HUES48 (cell line): ENCODE data around the gene CCNE1.

Source experiments
- H3K27ac ChIP-seq: one replicate; pipeline ENCODE4 v1.7.0; 2013; ENCODE audit warnings: low read depth, low read length, inconsistent platforms
- H3K27me3 ChIP-seq: 2 replicates; pipeline ENCODE4 v1.6.1; 2013; ENCODE audit warnings: mild to moderate bottlenecking, low read length; ENCODE audit not compliant: control insufficient read depth, insufficient read depth
- H3K36me3 ChIP-seq: 2 replicates; pipeline ENCODE4 v1.6.1; 2013; ENCODE audit warnings: low read length; ENCODE audit not compliant: control insufficient read depth, insufficient read depth
- H3K4me1 ChIP-seq: 2 replicates; pipeline ENCODE4 v1.6.1; 2013; ENCODE audit warnings: mild to moderate bottlenecking, low read length; ENCODE audit not compliant: control insufficient read depth, insufficient read depth
- H3K4me3 ChIP-seq: 2 replicates; pipeline ENCODE4 v1.5.1; 2013; ENCODE audit warnings: mild to moderate bottlenecking, low read depth, low read length
- H3K9ac ChIP-seq: 2 replicates; pipeline ENCODE4 v1.6.1; 2013; ENCODE audit warnings: mild to moderate bottlenecking, low read depth, low read length, moderate library complexity
- H3K9me3 ChIP-seq: 2 replicates; pipeline ENCODE4 v1.6.1; 2013; ENCODE audit warnings: low read length; ENCODE audit not compliant: control insufficient read depth, insufficient read depth

The CCNE1 gene

DNA sequence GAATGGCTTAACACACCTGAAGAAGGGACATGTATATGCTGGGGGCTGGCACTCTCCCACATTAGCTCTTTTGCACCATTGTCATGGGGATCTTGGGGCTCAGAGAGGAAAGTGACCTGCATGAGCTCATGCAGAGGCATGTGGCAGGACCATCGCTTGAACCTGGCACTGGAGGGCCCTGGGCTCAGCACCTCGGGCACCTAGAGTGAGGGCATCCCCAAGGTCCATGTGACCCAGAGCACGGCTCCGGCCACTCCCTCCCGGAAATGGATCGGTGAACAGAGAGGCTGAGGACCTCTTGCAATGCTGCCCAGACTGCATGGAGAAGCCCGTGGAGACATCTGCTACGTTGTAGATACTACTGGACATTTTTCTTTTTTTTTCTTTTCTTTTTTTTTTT is 38.6 kb upstream of the CCNE1 start:
- Histone ChIP-seq H3K4me1 (peaks cover 3% of the 10 kb centered on the region; the same call in 1 of the 2 replicates), H3K9me3 (no peaks in the 10 kb centered on the region), H3K27ac (no peak overlapping the region), H3K27me3 (no peaks in the 10 kb centered on the region), H3K9ac (no peak overlapping the region), H3K4me3 (no peak overlapping the region), H3K36me3 (no peaks in the 10 kb centered on the region)

GRCh38 chr19:29774126-29774525 is 37.7 kb upstream of the CCNE1 start:
- H3K4me3 ChIP-seq: no peak overlapping the region
- no peaks in the 10 kb centered on the region for H3K27me3 ChIP-seq
- no peak overlapping the region for H3K9ac ChIP-seq
- no peak overlapping the region for H3K27ac ChIP-seq
- no peaks in the 10 kb centered on the region for H3K36me3 ChIP-seq
- peaks cover 3% of the 10 kb centered on the region; the same call in 1 of the 2 replicates for H3K4me1 ChIP-seq
- no peaks in the 10 kb centered on the region for H3K9me3 ChIP-seq

DNA sequence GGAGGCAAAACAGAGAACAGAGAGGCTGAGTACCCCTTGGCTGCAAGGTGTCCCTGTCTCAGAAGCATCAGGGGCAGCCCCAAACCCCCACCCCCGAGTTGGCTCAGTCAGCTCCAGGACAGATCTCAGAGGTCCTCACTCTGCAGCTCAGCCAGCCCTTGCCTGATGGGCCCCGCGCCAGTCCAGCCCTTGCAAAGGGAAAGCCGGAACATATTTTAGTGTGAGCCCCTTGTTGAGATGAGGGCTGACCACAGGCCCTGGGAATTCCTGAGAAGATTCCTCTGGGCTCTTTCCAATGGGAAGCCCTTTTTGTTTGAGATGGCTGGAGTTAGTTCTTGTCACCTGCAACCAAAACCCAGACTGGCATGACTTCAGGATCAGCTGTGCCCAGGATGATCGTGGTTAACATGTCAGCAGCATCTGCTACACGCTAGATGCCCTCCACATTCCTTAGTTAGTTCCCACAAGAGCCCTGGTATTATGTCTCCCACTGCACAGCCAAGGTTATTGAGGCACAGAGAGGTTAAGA is 33.9 kb upstream of the CCNE1 start:
- H3K27me3 ChIP-seq: no peaks in the 10 kb centered on the region

GRCh38 chr19:29779921-29780320 is 31.9 kb upstream of the CCNE1 start:
- Histone ChIP-seq H3K4me1 (no peaks in the 10 kb centered on the region; the same call in 1 of the 2 replicates), H3K36me3 (no peaks in the 10 kb centered on the region), H3K9me3 (no peaks in the 10 kb centered on the region), H3K4me3 (no peak overlapping the region), H3K27ac (no peak overlapping the region), H3K9ac (no peak overlapping the region), H3K27me3 (no peaks in the 10 kb centered on the region)

More for the DNA sequence above, 33.9 kb upstream of the CCNE1 start:
- Histone ChIP-seq H3K27ac (no peak overlapping the region), H3K4me3 (no peak overlapping the region), H3K9ac (no peak overlapping the region), H3K9me3 (no peaks in the 10 kb centered on the region), H3K36me3 (no peaks in the 10 kb centered on the region), H3K4me1 (no peaks in the 10 kb centered on the region; the same call in 1 of the 2 replicates)

DNA sequence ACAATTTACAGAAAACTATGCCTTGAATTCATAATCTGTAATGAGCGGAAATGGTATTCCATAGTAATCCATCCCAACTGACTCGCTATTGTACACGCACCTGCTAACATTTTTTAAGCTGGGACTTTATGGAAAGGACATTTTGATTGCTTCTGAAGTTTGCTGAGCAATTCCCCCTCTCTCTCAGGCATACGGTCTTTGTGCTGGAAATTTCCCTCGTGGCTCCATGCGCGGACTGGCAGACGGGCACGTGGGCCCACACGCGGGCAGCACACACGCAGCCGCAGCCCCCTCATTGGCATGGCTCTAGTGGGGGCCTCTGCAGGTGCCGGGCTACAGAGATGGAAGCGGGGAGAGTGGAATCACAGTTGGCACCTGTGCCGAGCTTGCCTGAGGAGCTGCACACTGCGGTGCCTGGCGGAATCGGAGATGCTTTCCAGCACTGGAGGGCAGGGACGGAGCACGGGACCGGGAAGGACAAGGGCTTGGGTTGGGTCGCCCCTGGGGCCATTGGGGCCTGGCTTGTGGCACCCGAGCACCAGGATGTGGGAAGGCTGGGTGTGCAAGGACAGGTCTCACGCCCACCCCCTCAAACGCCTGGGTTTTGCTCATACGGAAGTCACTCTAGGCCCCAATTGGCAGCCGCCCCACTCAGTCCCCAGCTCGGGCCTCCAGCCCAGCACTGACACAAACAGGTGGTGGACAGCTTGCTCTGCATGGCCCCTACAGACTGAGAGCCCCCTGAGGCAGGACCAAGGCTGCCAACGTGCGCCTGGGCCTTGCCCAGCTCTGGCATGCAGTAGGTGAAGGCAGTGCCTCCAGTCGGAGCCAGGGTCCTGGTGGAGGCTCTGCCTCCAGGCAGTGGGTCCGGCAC is 30.2 kb upstream of the CCNE1 start:
- H3K9ac ChIP-seq: no peak overlapping the region
- H3K9me3 ChIP-seq: no peaks in the 10 kb centered on the region
- H3K27me3 ChIP-seq: no peaks in the 10 kb centered on the region
- no peaks in the 10 kb centered on the region for H3K36me3 ChIP-seq
- H3K4me3 ChIP-seq: no peak overlapping the region
- H3K27ac ChIP-seq: no peak overlapping the region
- no peaks in the 10 kb centered on the region for H3K4me1 ChIP-seq

- Histone ChIP-seq H3K27me3 (no peaks in the 10 kb centered on the region), H3K36me3 (no peaks in the 10 kb centered on the region), H3K27ac (no peak overlapping the region), H3K9me3 (no peaks in the 10 kb centered on the region), H3K4me3 (no peak overlapping the region), H3K4me1 (no peaks in the 10 kb centered on the region), H3K9ac (no peak overlapping the region)
These were observed 29.6 kb upstream of the CCNE1 start for GRCh38 chr19:29782260-29782580.

DNA sequence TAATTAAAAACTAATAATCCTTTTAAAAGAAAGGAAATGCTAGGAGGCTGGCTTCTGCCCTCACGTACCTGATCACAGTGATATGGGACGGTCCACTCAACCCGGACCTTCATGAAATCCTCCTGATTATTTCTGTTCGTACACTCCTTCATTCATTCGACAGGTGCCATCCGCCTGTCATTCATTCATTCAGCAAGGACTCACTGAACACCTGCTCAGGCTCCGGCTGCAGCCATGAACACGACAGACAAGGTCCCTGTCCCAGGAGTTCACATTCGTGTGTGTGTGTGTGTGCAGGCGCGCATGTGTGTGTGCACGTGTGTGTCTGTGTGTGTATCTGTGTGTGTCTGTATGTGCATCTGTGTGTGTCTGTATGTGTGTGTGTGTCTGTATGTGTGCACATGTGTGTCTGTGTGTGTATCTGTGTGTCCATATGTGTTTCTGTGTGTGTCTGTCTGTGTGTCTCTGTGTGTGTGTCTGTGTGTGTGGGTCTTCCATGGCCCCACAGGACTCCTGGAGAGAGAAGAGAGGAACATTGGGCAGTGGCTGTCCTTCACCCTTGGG is 28.1 kb upstream of the CCNE1 start:
- Histone ChIP-seq H3K27ac (no peak overlapping the region), H3K4me3 (no peak overlapping the region), H3K4me1 (no peaks in the 10 kb centered on the region), H3K36me3 (no peaks in the 10 kb centered on the region), H3K9me3 (no peaks in the 10 kb centered on the region), H3K9ac (no peak overlapping the region), H3K27me3 (no peaks in the 10 kb centered on the region)

DNA sequence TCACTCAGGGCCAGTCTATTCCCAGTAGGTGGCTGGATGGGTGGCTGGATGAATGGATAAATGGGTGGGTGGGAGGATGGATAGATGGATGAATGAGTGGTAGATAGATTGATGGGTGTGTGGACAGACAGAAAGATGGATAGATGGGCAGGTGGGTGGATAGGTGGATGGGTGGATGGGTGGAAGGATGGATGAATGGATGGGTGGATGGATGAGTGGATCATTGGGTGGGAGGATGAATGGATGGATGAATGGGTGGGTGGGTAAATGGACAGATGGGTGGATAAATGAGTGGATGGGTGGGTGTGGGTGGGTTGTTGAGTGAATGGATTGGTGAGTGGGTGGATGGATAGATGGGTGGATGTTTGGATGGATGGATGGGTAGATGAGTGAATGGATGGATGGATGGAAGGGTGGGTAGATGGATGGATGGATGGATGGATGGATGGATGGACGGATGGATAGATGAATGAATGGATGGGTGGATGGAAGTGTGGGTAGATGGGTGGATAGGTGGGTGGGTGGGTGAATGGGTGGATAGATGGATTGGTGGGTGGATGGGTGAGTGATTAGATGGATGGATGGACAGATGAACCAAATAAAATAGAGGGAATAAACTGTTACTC is 27.1 kb upstream of the CCNE1 start:
- H3K27me3 ChIP-seq: no peaks in the 10 kb centered on the region
- H3K27ac ChIP-seq: no peak overlapping the region
- H3K4me3 ChIP-seq: no peak overlapping the region
- no peak overlapping the region for H3K9ac ChIP-seq
- H3K36me3 ChIP-seq: no peaks in the 10 kb centered on the region
- no peaks in the 10 kb centered on the region for H3K4me1 ChIP-seq
- no peaks in the 10 kb centered on the region for H3K9me3 ChIP-seq

- no peaks in the 10 kb centered on the region for H3K9me3 ChIP-seq
- no peaks in the 10 kb centered on the region for H3K27me3 ChIP-seq
- H3K9ac ChIP-seq: no peak overlapping the region
- H3K4me1 ChIP-seq: no peaks in the 10 kb centered on the region
- H3K4me3 ChIP-seq: no peak overlapping the region
- no peaks in the 10 kb centered on the region for H3K36me3 ChIP-seq
- no peak overlapping the region for H3K27ac ChIP-seq
These were observed 26.4 kb upstream of the CCNE1 start for GRCh38 chr19:29785360-29785759.

GRCh38 chr19:29785955-29786589 is 25.7 kb upstream of the CCNE1 start:
- Histone ChIP-seq H3K27ac (no peak overlapping the region), H3K4me3 (no peak overlapping the region), H3K4me1 (no peaks in the 10 kb centered on the region), H3K9ac (no peak overlapping the region), H3K9me3 (no peaks in the 10 kb centered on the region), H3K27me3 (no peaks in the 10 kb centered on the region), H3K36me3 (no peaks in the 10 kb centered on the region)
